ENCODE measurements around the gene ABHD18. TPM values are rescaled to one million over a fixed set of nuclear protein-coding genes. Genes with fewer than 3 reads are reported as not detected.

The ABHD18 gene
- total RNA-seq = 2.6 and 4.8 TPM in 2 replicates

GRCh38 chr4:127965062-127965802, at the start of gene ABHD18, which contains the start of gene MFSD8:
Gene ABHD18 (plus strand): TSS chr4:127965406. CDS start chr4:127982956, 17,550 bp downstream.
Gene MFSD8 (minus strand): TSS chr4:127965173. CDS start chr4:127965133, 40 bp downstream.

GRCh38 chr4:128060699-128061565, 95.7 kb downstream of the ABHD18 start, which contains the start of gene LARP1B:
Gene LARP1B (plus strand): TSS chr4:128061312. CDS start chr4:128074952, 13,640 bp downstream.

Other genes with a start within 250 kb of the ABHD18 start
- not detected in 2 replicates for gene SLC25A31, start 235.0 kb upstream of the ABHD18 start, total RNA-seq
- 1.4 and 2.9 TPM in 2 replicates for gene HSPA4L, start 183.1 kb upstream of the ABHD18 start, total RNA-seq
- gene PLK4, start 84.5 kb upstream of the ABHD18 start, total RNA-seq = 1.5 and 6.4 TPM in 2 replicates
- 6.8 and 8.2 TPM in 2 replicates for gene MFSD8, start 233 bp upstream of the ABHD18 start, total RNA-seq
- 7.1 and 8.0 TPM in 2 replicates for gene LARP1B, start 95.9 kb downstream of the ABHD18 start, total RNA-seq